ENCODE results near the gene CABP2. TPM values are rescaled to one million over a fixed set of nuclear protein-coding genes. Genes with fewer than 3 reads are reported as not detected.
"Not testable (repeated sequence)": the region's sequence is repeated elsewhere in the genome, so short reads cannot be mapped to it uniquely, and the experiment has no call there.

The CABP2 gene
- total RNA-seq, 1 experiment from 2014 or later = not detected

DNA sequence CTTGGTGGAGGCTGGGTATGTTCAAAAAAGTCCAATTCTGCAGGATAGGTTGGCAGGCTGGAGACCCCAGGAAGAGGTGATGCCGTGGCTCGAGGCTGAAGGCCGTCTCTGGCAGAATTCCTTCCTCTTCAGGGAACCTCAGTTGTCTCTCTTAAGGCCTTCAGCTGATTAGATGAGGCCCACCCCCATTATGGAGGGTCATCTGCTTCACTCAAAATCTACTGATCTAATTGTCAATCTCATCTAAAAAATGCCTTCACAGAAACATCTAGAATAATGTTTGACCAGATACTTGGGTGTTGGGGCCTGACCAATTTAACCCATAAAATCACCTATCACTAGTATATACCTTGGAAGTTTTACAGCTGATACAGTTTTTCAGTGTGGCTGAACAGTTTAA, 33.0 kb upstream of the CABP2 start:
- Histone ChIP-seq H3K27ac (ENCODE audit: insufficient read length, low read depth, low read length) (no peak overlapping the region), H3K23me2 (ENCODE audit: insufficient read length, low read depth, low read length, poor library complexity, severe bottlenecking) (no peaks in the 10 kb centered on the region), H3K79me2 (ENCODE audit: insufficient read depth, low read length) (no peaks in the 10 kb centered on the region), H3K4me1 (ENCODE audit: insufficient read depth, low read length) (no peaks in the 10 kb centered on the region), H3K4me2 (ENCODE audit: insufficient read depth, insufficient read length, low read length) (no peak overlapping the region), H4K20me1 (ENCODE audit: control insufficient read depth, insufficient read depth, insufficient read length) (no peaks in the 10 kb centered on the region), H4K5ac (ENCODE audit: insufficient read length, low read depth, low read length) (no peak overlapping the region), H2AFZ (ENCODE audit: low read length) (no peak overlapping the region), H4K8ac (replicated peaks; ENCODE audit: insufficient read length, low read depth, low read length) (no peak overlapping the region), H3K23ac (ENCODE audit: insufficient read length, low read depth, low read length) (no peak overlapping the region), H4K91ac (ENCODE audit: insufficient read length, low read depth, low read length) (no peak overlapping the region), H2BK120ac (ENCODE audit: low read depth, low read length, poor library complexity, severe bottlenecking) (no peak overlapping the region), H3K14ac (ENCODE audit: insufficient read depth, low read length) (no peak overlapping the region), H2BK12ac (ENCODE audit: insufficient read length, low read depth, low read length) (no peak overlapping the region), H2BK15ac (ENCODE audit: low read depth, low read length) (no peak overlapping the region), H3K9ac (ENCODE audit: extremely low read depth, insufficient read length, low read length) (no peak overlapping the region), H2BK20ac (ENCODE audit: low read depth, low read length, poor library complexity, severe bottlenecking) (no peak overlapping the region), H2BK5ac (ENCODE audit: insufficient read length, low read length) (no peak overlapping the region), H3K9me3 (ENCODE audit: control insufficient read depth, low read depth, low read length) (no peaks in the 10 kb centered on the region), H3T11ph (ENCODE audit: low read length) (no peak overlapping the region), H3K79me1 (ENCODE audit: insufficient read depth, low read depth, low read length, poor library complexity, severe bottlenecking) (no peaks in the 10 kb centered on the region), H3K4ac (ENCODE audit: low read depth, low read length) (no peak overlapping the region), H2AK5ac (ENCODE audit: insufficient read length, low read length) (no peak overlapping the region), H3K27me3 (ENCODE audit: insufficient read depth, low read length) (no peaks in the 10 kb centered on the region), H3K56ac (ENCODE audit: insufficient read length, low read depth, low read length) (no peak overlapping the region), H3K18ac (ENCODE audit: insufficient read length, low read depth, low read length) (no peak overlapping the region)
- no CpG with 5 or more reads among the region's 3 CpGs for WGBS (ENCODE audit: extremely low coverage, insufficient read length, low lambda C conversion rate)
- TF ChIP-seq, protein P1, sequence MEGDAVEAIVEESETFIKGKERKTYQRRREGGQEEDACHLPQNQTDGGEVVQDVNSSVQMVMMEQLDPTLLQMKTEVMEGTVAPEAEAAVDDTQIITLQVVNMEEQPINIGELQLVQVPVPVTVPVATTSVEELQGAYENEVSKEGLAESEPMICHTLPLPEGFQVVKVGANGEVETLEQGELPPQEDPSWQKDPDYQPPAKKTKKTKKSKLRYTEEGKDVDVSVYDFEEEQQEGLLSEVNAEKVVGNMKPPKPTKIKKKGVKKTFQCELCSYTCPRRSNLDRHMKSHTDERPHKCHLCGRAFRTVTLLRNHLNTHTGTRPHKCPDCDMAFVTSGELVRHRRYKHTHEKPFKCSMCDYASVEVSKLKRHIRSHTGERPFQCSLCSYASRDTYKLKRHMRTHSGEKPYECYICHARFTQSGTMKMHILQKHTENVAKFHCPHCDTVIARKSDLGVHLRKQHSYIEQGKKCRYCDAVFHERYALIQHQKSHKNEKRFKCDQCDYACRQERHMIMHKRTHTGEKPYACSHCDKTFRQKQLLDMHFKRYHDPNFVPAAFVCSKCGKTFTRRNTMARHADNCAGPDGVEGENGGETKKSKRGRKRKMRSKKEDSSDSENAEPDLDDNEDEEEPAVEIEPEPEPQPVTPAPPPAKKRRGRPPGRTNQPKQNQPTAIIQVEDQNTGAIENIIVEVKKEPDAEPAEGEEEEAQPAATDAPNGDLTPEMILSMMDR (conservative IDR thresholded peaks at IDR 0.05) = no peak
- Mint-ChIP-seq H3K4me3 (no peak overlapping the region), H3K4me1 (no peaks in the 10 kb centered on the region), H3K9me3 (peaks cover 14 to 15% of the 10 kb centered on the region in 2 experiments), H3K27ac (no peak overlapping the region; a peak in 1 of 7 replicates), H3K36me3 (ENCODE audit: insufficient read depth in 1 of 3, low read depth in 3 of 3) (peaks cover 2 to 6% (median 6%) of the 10 kb centered on the region in 3 experiments; a peak in 5 of 7 replicates), H3K27me3 (ENCODE audit: low read depth) (peaks cover 24% of the 10 kb centered on the region)
- DNase-seq = no peak

- H3K4ac ChIP-seq (ENCODE audit: low read depth, low read length); H3K27ac ChIP-seq (ENCODE audit: insufficient read length, low read depth, low read length); H2BK12ac ChIP-seq (ENCODE audit: insufficient read length, low read depth, low read length); H3K79me2 ChIP-seq (ENCODE audit: insufficient read depth, low read length); H3K23me2 ChIP-seq (ENCODE audit: insufficient read length, low read depth, low read length, poor library complexity, severe bottlenecking); H2BK20ac ChIP-seq (ENCODE audit: low read depth, low read length, poor library complexity, severe bottlenecking); H2BK120ac ChIP-seq (ENCODE audit: low read depth, low read length, poor library complexity, severe bottlenecking); DNase-seq; H2AFZ ChIP-seq (ENCODE audit: low read length); H4K8ac ChIP-seq (replicated peaks; ENCODE audit: insufficient read length, low read depth, low read length); H4K5ac ChIP-seq (ENCODE audit: insufficient read length, low read depth, low read length); H3K9ac ChIP-seq (ENCODE audit: extremely low read depth, insufficient read length, low read length); H3K18ac ChIP-seq (ENCODE audit: insufficient read length, low read depth, low read length); H4K91ac ChIP-seq (ENCODE audit: insufficient read length, low read depth, low read length); H3K27me3 ChIP-seq (ENCODE audit: insufficient read depth, low read length); H3K27ac Mint-ChIP-seq; H2AK5ac ChIP-seq (ENCODE audit: insufficient read length, low read length); H2BK5ac ChIP-seq (ENCODE audit: insufficient read length, low read length); H3K4me2 ChIP-seq (ENCODE audit: insufficient read depth, insufficient read length, low read length); H3K23ac ChIP-seq (ENCODE audit: insufficient read length, low read depth, low read length); H3K56ac ChIP-seq (ENCODE audit: insufficient read length, low read depth, low read length); H3K14ac ChIP-seq (ENCODE audit: insufficient read depth, low read length); H3K9me3 ChIP-seq (ENCODE audit: control insufficient read depth, low read depth, low read length); H3K4me1 Mint-ChIP-seq; H3T11ph ChIP-seq (ENCODE audit: low read length); H2BK15ac ChIP-seq (ENCODE audit: low read depth, low read length); H3K79me1 ChIP-seq (ENCODE audit: insufficient read depth, low read depth, low read length, poor library complexity, severe bottlenecking); H3K4me3 Mint-ChIP-seq; H3K4me1 ChIP-seq (ENCODE audit: insufficient read depth, low read length); H4K20me1 ChIP-seq (ENCODE audit: control insufficient read depth, insufficient read depth, insufficient read length): not testable (repeated sequence)
- Mint-ChIP-seq H3K27me3 (ENCODE audit: low read depth) (peaks cover 22% of the 10 kb centered on the region), H3K9me3 (peaks cover 26 to 29% of the 10 kb centered on the region in 2 experiments), H3K36me3 (ENCODE audit: insufficient read depth in 1 of 3, low read depth in 3 of 3) (peaks cover 5 to 11% (median 8%) of the 10 kb centered on the region in 3 experiments)
These were observed 28.5 kb upstream of the CABP2 start for GRCh38 chr11:67551697-67552096.
